Activated CD8-positive, alpha-beta memory T cell treated with anti-CD3 and anti-CD28 coated beads, Interleukin-2, amount 10 ng/mL, durations not matched to agents 7 days and 5 days (primary cell): Measurements from ENCODE around the gene UQCRH. TPM values are rescaled to one million over a fixed set of nuclear protein-coding genes. Genes with fewer than 3 reads are reported as not detected.

Source experiments
- ATAC-seq: fragments of 150-1000 bp; cut with Tn5 transposase; one replicate; pipeline ENCODE4 v1.10.0; 2021; ENCODE audit warnings: moderate library complexity
- CTCF ChIA-PET: fragments of 350-600 bp; sonication (Branson Sonifier 250); formaldehyde crosslinking; loops from one replicate; lab custom pipeline; 2021; ENCODE audit warnings: antibody characterized with exemption; lab: Charles Lee
- DNase-seq: peaks from one replicate; pipeline ENCODE4 v3.0.0-alpha.2; 2020
- H3K27ac Mint-ChIP-seq: one replicate; pipeline ENCODE4 v1.8.0; 2021; ENCODE audit warnings: mild to moderate bottlenecking, mixed read lengths
- H3K27me3 Mint-ChIP-seq: one replicate; pipeline ENCODE4 v1.8.0; 2021; ENCODE audit warnings: mixed read lengths
- H3K36me3 Mint-ChIP-seq: one replicate; pipeline ENCODE4 v1.8.0; 2021; ENCODE audit warnings: mild to moderate bottlenecking, mixed read lengths
- H3K4me1 Mint-ChIP-seq: one replicate; pipeline ENCODE4 v1.8.0; 2021; ENCODE audit warnings: mixed read lengths
- H3K4me3 Mint-ChIP-seq: one replicate; pipeline ENCODE4 v1.8.0; 2021; ENCODE audit warnings: mild to moderate bottlenecking, moderate library complexity, mixed read lengths
- H3K9me3 Mint-ChIP-seq: one replicate; pipeline ENCODE4 v1.8.0; 2022; ENCODE audit warnings: low read depth, mixed read lengths
- total RNA-seq, 2 experiments: library from RNA; stranded (reverse); gene quantifications; one replicate each; pipeline ENCODE4 v1.2.3, GENCODE V29; 2021

UQCRH gene
- total RNA-seq, 2 experiments from 2014 or later: 279 to 302 TPM

- Mint-ChIP-seq H3K27ac (no peak overlapping the region), H3K36me3 (peaks cover 36% of the 10 kb centered on the region), H3K27me3 (no peaks in the 10 kb centered on the region), H3K4me1 (peaks cover 16% of the 10 kb centered on the region), H3K4me3 (no peak overlapping the region), H3K9me3 (no peaks in the 10 kb centered on the region)
- DNase-seq: no peak
- CTCF ChIA-PET: interaction anchor here (1.1 to 2.4 kb wide), 3 partner anchors 10 to 60 kb away, joined by 5 to 6 read pairs (median 5); no protein-coding TSS in a partner anchor
- no peak for ATAC-seq
Measured at GRCh38 chr1:46284058-46284457, 19.4 kb upstream of the UQCRH start.

GRCh38 chr1:46284597-46285564, 18.6 kb upstream of the UQCRH start:
- H3K27me3 Mint-ChIP-seq: no peaks in the 10 kb centered on the region
- CTCF ChIA-PET: interaction anchor here (0.9 to 2.4 kb wide), 5 partner anchors 11 to 62 kb away, joined by 3 to 10 read pairs (median 5); no protein-coding TSS in a partner anchor
- ATAC-seq (no peak), DNase-seq (no peak)
- no peaks in the 10 kb centered on the region for H3K9me3 Mint-ChIP-seq
- no peak overlapping the region for H3K4me3 Mint-ChIP-seq
- H3K27ac Mint-ChIP-seq: peak overlapping the region; percentile 11
- peaks cover 39% of the 10 kb centered on the region for H3K36me3 Mint-ChIP-seq
- H3K4me1 Mint-ChIP-seq: peaks cover 16% of the 10 kb centered on the region

DNA sequence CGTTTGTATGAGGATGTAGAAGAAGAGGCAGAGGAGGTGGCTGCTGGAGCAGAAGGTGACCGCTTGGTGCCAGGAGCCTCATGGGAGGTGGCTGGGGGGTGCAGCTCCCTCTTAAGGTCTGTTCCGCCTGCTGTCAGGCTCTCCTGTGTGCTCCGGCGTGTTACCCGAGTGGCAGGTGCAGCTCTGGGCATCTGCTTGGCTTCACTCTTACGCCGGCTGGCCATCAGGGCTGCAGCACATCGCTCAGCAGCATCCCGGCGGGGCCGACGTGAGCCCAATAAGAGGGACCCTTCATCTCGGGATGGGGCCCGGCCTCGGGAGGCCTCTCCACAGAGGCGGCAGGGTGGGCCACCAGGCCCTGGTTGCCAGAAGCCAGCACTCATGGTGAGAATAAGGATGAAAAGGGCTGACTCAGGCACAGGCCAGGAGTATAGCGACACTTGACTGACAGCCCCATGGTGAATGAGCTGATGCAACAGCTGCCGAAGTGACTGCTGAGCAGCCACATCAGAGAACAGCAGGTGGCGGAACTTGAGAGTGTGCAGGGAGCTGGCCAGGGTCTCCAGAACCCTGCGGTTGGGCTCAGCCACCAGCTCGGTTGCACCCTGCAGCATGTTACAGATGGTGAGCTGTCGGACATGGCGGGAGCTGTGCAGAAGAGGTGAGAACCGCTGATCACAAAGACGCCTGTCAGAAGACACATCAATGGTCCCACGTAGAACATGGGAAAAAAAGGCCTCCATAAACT, 17.6 kb upstream of the UQCRH start:
- H3K9me3 Mint-ChIP-seq: no peaks in the 10 kb centered on the region
- DNase-seq (peak; percentile 67), ATAC-seq (peak; percentile 69)
- H3K36me3 Mint-ChIP-seq: peaks cover 37% of the 10 kb centered on the region
- no peaks in the 10 kb centered on the region for H3K27me3 Mint-ChIP-seq
- CTCF ChIA-PET: interaction anchor here (0.9 to 2.4 kb wide), 3 partner anchors 27 to 62 kb away, joined by 3 to 10 read pairs (median 6); no protein-coding TSS in a partner anchor
- peaks cover 16% of the 10 kb centered on the region for H3K4me1 Mint-ChIP-seq
- H3K4me3 Mint-ChIP-seq: no peak overlapping the region
- H3K27ac Mint-ChIP-seq: peak overlapping the region; percentile 58

GRCh38 chr1:46288485-46289133, 14.9 kb upstream of the UQCRH start:
- no peak overlapping the region for H3K4me3 Mint-ChIP-seq
- H3K27me3 Mint-ChIP-seq: no peaks in the 10 kb centered on the region
- ATAC-seq: no peak
- H3K4me1 Mint-ChIP-seq: peaks cover 16% of the 10 kb centered on the region
- H3K36me3 Mint-ChIP-seq: peaks cover 28% of the 10 kb centered on the region
- H3K27ac Mint-ChIP-seq: peak overlapping the region; percentile 10
- H3K9me3 Mint-ChIP-seq: no peaks in the 10 kb centered on the region
- DNase-seq: no peak
- CTCF ChIA-PET: no interaction called here

DNA sequence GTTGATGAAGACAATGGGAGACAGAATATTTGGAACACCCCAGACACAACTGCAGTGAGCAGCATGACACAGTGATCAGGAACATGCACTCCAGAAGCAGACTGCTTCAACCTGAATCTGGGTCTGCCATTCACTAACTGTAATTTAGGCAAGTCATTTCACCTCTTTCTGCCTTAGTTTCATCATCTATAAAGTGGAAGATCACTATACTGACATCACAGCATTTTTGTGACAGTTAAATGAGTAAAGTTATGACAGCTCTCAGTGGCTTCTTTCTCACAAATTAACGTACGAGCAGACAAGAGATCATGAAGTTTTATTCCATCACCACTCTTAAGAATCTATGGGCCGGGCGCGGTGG, 14.4 kb upstream of the UQCRH start:
- Mint-ChIP-seq H3K36me3 (peaks cover 26% of the 10 kb centered on the region), H3K4me3 (no peak overlapping the region), H3K4me1 (peaks cover 16% of the 10 kb centered on the region), H3K27me3 (no peaks in the 10 kb centered on the region), H3K27ac (no peak overlapping the region), H3K9me3 (no peaks in the 10 kb centered on the region)
- no peak for DNase-seq
- ATAC-seq: no peak
- CTCF ChIA-PET: no interaction called here

DNA sequence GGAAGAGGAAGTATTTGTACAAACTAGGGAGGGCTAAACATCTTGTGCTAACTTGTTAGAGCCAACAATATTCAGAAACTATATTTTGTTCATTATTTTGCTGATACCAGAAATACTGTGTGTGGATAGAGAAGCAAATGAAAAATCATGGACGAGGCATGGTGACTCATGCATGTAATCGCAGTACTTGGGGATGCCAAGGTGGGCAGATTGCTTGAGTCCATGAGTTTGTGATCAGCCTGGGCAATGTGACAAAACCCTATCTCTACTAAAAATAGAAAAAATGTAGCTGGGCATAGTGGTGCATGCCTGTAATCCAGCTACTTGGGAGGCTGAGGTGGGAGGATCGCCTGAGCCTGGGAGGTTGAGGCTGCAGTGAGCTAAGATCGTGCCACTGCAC, 13.5 kb upstream of the UQCRH start:
- Mint-ChIP-seq H3K27ac (no peak overlapping the region), H3K36me3 (peaks cover 21% of the 10 kb centered on the region), H3K4me3 (no peak overlapping the region), H3K27me3 (no peaks in the 10 kb centered on the region), H3K9me3 (no peaks in the 10 kb centered on the region), H3K4me1 (peaks cover 15% of the 10 kb centered on the region)
- ATAC-seq (no peak), DNase-seq (no peak)
- CTCF ChIA-PET: no interaction called here

- Mint-ChIP-seq H3K36me3 (peaks cover 33% of the 10 kb centered on the region), H3K4me3 (no peak overlapping the region), H3K4me1 (peaks cover 3% of the 10 kb centered on the region), H3K27ac (no peak overlapping the region), H3K27me3 (no peaks in the 10 kb centered on the region), H3K9me3 (no peaks in the 10 kb centered on the region)
- DNase-seq (no peak), ATAC-seq (no peak)
- CTCF ChIA-PET: interaction anchor here (1.0 kb wide), 1 partner anchor 39 kb away, joined by 3 read pairs; no protein-coding TSS in a partner anchor
Measured at GRCh38 chr1:46295306-46295705, 8.2 kb upstream of the UQCRH start.

DNA sequence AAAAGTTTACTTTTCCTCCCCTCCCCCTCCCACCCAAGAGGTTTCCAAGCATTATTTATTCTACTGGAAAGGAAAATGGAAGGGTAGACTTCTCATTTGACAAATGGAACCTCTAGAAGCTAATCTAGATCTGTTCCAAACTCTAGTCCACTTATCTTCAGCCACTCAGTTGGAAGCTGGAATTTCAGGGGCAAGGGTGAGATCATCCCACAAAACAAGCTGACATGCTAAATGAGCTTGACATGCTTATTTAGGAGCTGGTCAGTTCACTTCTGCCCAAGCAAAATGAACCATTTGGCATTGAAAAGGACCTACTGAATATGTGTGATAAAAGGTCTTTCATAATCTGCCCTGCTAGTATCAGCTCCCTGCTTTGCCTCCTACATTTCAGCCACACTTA, 5.1 kb upstream of the UQCRH start:
- no peak for DNase-seq
- CTCF ChIA-PET: interaction anchor here (0.5 to 3.3 kb wide), 5 partner anchors 13 to 61 kb away, joined by 3 to 13 read pairs (median 5); partner anchors contain the start of gene NSUN4
- ATAC-seq: no peak
- no peak overlapping the region for H3K4me3 Mint-ChIP-seq
- no peaks in the 10 kb centered on the region for H3K27me3 Mint-ChIP-seq
- H3K27ac Mint-ChIP-seq: no peak overlapping the region
- no peaks in the 10 kb centered on the region for H3K9me3 Mint-ChIP-seq
- peaks cover 31% of the 10 kb centered on the region for H3K36me3 Mint-ChIP-seq
- H3K4me1 Mint-ChIP-seq: peaks cover 17% of the 10 kb centered on the region

DNA sequence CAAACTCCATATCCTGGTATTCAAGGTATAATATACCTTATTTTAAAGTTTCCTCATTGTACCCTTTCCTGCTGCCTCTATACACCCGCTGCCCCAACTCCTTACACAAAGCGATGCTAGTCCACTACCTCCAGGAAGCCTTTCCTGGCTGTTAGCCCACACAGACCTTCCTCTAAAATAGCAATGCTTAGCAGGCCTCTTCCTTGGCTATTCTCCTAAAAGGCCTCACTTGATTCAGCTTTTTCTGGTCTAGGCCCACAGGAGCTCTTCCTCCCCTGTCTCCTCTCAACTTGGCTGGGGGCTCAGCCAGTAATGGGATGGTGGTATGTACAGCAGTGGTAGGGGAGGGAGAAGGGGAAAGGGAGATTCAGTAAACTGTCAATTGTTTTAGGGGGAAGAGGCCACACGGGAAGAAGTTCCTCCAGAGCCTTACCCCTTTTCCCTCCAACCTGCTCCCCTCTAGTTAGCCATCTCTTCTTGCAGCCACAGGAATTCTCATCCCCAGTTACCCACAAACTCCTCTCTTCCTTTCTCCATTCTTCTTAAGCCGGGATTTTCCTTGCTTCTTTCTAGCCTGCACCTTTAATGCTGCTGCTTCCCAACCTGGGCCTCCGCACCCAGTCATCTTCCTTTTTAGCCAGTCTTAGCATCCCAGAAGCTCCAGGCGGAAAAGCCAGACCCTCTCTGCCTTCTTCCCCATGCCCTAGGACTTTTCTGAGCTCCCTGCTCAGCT, 2.7 kb upstream of the UQCRH start:
- CTCF ChIA-PET: interaction anchor here (0.7 to 1.3 kb wide), 4 partner anchors 9 to 54 kb away, joined by 3 read pairs; no protein-coding TSS in a partner anchor
- no peaks in the 10 kb centered on the region for H3K27me3 Mint-ChIP-seq
- no peaks in the 10 kb centered on the region for H3K9me3 Mint-ChIP-seq
- DNase-seq (no peak), ATAC-seq (no peak)
- peak overlapping the region; percentile 100 for H3K4me3 Mint-ChIP-seq
- peaks cover 28% of the 10 kb centered on the region for H3K36me3 Mint-ChIP-seq
- H3K27ac Mint-ChIP-seq: peak overlapping the region; percentile 98
- H3K4me1 Mint-ChIP-seq: peaks cover 28% of the 10 kb centered on the region

DNA sequence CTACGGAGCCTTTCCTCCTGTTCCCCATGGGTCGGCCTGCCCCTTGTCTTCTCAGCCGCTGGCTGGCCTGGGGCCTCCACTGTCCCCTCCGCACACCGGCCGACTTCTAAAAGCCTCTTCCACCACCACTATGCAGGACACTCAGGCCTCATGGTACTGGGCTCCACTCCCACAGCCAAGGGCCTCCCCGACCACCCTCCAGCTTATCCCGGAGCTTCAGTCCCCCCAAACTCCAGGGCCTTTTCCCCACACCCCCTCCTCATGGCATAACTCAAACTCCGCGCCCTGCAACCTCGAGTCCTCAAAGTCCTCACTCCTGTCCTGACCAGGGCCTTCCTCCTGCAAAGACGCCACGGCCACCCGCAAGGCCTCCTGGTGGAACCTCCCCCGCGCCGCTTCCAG, 2.1 kb upstream of the UQCRH start:
- peaks cover 26% of the 10 kb centered on the region for H3K36me3 Mint-ChIP-seq
- ATAC-seq: no peak
- no peak for DNase-seq
- CTCF ChIA-PET: interaction anchor here (1.1 to 1.3 kb wide), 2 partner anchors 39 to 54 kb away, joined by 3 read pairs; no protein-coding TSS in a partner anchor
- H3K9me3 Mint-ChIP-seq: no peaks in the 10 kb centered on the region
- no peaks in the 10 kb centered on the region for H3K27me3 Mint-ChIP-seq
- peak overlapping the region; percentile 98 for H3K27ac Mint-ChIP-seq
- peak overlapping the region; percentile 100 for H3K4me3 Mint-ChIP-seq
- peaks cover 34% of the 10 kb centered on the region for H3K4me1 Mint-ChIP-seq

GRCh38 chr1:46301808-46302640, 1.5 kb upstream of the UQCRH start:
- CTCF ChIA-PET: interaction anchor here (1.1 to 2.6 kb wide), 3 partner anchors 38 to 55 kb away, joined by 3 to 26 read pairs (median 3); partner anchors contain the start of gene NSUN4
- Mint-ChIP-seq H3K27me3 (no peaks in the 10 kb centered on the region), H3K4me3 (peak overlapping the region; percentile 100), H3K4me1 (peaks cover 40% of the 10 kb centered on the region), H3K27ac (peak overlapping the region; percentile 98), H3K9me3 (no peaks in the 10 kb centered on the region), H3K36me3 (peaks cover 20% of the 10 kb centered on the region)
- ATAC-seq: peak; percentile 48
- DNase-seq: peak; percentile 67
